NOMO-1 (cell line): Measurements from ENCODE around the gene ACOXL.

ENCODE experiments used
- DNase-seq, 2 experiments: peaks; one replicate each; lab custom pipeline; 2025; ENCODE audit not compliant: unreplicated experiment in 2 of 2; lab: John Stamatoyannopoulos, UW

The ACOXL gene

DNA sequence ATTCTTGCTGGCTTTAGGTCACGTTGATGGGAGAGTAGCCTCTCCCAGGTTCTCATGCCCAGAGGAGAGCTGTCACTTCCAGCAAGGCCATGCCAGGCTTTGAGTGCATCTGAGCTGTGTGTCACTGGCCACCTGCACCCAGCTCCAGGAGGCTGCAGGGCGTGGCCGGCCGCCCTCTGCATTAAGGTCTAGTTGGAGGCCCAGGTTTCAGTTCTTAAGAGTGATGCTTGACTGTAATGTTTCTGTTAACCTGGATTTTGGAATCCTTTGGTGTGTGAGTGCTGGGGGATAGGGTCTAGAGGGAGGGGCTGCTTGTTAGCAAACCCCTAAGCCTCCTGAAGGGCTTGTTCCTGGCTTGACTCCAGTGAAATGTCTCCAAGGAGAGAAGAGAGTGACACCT lies 140.1 kb downstream of the ACOXL start:
- no peak for DNase-seq

DNA sequence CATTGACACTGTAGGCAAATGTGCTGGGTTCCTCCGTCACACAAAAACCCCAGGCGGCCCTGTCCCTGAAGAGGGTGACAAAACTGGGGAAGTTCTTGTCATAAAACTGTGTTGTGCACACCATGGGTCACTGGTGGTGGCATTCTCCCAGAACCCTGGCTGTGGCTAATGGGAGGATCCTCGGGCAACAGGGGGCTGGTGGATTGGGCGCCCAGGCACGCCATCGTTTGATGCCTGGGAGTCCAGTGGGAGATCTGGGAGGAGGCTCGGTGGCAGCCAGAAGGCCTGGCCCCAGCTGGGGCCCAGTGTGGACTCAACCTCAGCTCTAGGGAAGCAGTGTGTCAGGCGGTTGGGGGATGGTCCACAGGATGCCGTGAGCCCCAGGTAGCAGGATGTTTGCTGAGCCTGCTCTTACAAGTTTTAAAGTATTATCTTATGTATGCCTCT lies 140.7 kb downstream of the ACOXL start:
- DNase-seq, result no peak

DNA sequence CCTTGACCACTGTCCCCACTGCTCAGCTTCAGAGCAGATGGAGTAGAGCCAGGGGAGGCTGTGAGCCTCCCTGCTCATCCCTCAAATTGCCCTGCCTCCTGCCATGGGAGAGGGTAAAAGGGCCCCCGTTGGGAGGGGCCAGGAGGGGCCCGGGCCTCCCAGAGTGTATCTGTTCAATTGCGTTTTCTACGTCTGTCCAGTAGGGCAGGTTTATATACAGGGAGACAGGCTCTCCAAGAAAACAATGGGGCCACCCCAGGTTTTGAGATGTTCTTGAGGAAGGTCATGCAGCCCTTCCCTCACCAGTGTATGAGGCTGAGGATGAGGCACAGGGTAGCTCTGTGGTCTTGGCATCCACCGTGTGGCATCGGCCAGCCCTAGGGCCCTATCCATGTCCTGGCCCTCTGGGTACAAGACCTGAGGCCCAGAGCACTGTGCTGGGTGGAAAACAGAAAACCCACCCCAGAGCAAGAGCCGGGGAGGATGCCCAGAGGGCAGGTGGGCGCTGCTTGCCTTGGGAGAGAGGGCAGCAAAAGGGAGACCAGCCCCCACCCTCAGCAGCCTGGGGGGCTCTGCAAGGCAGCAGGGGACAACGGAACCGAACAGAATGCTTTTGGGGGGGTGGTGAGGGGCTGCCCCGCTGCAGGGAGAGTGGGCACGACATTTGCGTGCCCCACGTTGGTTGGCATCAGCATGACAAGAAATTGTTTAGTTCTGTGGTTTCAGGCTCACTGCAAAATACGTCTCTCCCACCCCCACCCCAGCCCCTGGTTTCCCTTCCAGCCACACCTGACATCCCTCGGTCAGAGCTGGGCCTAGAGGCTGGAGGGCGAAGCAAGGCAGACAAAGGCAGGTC lies 141.5 kb downstream of the ACOXL start:
- no peak for DNase-seq

DNA sequence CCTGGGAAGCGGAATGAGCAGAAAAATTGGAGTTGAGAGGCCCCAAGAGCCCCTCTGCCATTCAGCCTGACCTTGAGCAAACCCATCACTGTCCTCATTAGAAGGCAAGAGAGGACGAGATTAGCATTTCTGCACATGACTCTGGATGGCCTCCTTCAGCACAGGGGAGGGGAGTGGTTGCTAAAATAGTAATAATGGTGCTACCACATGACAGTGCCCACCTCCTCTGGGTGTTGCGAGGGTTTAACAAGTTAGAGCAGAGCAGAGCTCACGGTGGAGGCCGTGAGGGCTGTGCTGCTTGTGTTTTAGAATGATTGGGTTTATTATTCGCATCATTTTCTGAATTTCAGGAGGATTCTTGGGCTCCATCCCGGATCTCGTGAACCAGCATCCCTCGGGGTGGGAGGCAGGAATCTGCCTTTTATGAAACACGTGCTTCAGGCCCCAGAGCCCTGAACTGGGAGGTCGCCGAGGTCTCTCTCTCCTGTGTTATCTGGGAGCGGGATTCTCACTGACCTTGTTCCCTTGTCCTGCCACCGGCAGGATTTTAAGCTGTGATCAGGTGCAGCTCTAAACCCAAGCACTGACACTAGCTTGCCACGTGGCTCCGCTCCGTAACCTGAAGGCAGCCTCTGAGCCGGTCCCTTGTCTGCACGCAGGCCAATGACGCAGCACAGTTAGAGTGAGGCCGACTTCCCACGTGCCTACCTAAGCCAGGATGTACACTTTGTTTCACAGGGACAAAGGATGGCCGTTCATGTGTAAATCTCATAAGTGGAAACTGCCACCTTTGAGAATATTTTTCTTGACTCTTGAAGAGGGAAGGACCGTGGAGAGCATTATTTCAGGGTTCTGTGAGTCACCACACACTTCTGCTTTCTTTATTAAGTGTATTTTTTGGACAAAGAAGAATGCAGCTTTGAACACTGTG lies 142.3 kb downstream of the ACOXL start:
- peak; percentile 70 to 92 for DNase-seq

DNA sequence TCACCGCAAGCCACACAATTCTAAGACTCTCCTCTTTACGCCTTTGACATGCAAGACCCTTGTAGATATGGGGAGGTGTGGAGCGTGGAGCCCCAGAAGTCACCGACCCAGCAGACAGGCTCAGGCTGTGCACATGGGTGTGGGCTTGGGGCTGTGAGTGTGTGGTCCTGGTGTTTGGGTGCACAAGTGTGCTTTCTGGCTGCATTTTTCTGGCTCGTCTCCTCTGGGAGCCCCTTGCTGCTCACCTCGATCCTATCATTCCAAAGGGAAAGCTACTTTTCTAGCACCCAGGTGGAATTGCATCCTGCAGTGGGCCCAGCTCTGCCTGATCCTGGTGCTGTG lies 143.0 kb downstream of the ACOXL start:
- no peak for DNase-seq

DNA sequence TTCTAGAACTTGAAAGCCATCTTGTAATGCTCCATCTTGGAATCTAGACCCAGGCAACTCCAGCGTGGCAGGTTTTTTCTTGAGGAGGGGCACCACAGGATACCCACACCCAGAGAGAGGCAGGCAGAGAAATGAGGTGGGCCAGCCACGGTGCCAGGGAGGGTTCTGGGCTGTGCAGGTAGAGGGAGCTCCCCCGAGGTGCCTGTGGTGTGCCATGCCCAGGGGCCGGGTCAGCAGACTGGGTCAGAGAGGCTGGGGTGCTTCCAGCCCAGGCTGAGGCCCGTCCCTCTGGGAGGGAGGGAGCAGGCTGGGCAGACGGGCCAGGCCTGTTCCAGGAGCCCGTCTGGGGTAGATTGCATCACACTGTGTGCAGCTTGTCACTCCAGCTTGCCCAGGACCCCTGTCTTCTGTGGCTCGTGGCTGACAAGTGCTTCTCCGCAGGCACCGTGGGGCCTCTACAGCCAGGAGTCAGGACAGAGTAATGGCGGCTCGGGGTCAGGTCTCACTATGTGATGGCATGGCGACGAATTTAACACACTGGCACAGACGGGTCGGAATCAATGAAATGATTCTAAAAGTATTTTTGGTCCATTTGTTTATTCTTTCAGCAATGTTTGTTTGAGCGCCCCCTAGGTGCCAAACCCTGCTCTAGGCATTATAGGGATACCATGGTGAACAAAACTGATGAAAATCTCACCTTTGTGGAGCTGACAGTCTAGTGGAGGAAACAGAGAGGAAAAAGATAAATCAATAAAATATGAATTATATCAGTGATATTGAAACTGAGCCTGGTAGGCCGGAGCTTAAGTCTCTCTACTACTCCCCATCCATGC lies 144.0 kb downstream of the ACOXL start:
- no peak for DNase-seq

DNA sequence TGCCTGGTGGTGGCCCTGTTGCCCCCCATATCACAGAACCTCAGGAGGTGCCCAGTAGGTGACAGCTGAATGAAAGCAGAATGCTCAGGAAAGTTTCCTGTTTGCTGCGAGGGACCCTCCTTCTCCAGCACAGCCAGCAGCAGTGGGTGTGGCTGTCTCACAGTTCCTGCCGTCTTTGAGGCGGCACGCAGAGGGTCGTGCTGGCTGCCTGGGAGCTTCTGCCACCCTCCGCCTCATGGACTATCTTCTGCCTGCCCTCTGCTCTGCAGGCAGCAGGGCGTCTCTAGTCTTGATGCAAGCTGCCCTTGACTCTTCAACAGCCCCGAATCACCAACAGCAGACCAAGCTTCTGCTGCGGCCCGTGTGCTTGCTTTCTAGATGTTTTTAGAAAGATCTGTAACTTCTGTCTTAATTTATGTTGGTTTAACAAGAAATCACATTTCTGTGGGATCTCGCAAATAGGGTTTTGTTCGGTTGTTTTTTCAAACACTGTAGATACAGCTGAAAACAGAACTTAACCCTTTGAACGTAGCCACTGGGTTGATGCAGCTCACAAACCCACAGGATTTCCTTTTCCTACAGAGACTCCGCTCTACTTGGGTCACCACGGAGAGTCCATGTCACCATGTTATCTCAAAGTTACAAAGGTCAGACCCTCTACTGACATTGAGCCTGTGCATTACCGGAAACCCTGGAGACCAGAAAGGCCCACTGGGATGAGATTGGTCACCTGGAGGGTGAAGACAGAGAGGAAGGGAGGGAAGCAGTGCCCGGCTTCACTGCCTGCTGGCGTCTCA lies 144.9 kb downstream of the ACOXL start:
- DNase-seq, result peak in 1 of 2 experiments; percentile 7

DNA sequence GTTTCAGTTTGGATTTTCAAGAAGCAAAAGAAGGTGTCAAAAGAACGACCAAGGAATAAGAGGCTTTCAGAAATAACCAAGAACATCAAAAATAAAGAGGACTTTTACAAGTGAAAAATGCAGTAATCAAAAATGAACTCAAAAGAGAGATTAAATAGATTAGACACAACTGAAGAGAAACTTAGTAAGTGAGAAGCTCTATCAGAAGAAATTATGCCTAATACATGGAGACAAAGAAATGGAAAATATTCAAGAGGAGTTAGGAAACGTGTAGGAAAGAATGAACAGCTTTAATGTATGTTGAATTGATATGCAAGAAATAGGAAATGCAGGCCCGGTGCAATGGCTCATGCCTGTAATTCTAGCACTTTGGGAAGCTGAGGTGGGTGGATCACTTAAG lies 145.8 kb downstream of the ACOXL start:
- no peak for DNase-seq

DNA sequence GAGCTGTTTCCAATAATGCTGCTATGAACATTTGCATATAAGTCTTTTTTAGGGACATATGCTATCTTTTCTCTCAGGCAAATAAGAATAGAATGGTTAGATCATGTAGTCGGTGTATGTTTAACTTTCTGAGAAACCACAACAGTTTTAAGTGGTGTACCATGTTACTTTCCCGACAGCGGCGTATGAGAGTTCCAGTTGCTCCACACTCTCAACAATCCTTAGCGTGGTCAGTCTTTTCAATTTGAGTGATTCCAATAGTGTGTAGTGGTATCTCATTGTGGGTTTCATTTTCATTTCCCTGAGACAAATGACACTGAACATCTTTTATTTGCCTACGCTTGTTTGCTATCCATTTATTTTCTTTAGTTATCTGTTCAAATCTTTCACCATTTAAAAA lies 149.5 kb downstream of the ACOXL start:
- no peak for DNase-seq

DNA sequence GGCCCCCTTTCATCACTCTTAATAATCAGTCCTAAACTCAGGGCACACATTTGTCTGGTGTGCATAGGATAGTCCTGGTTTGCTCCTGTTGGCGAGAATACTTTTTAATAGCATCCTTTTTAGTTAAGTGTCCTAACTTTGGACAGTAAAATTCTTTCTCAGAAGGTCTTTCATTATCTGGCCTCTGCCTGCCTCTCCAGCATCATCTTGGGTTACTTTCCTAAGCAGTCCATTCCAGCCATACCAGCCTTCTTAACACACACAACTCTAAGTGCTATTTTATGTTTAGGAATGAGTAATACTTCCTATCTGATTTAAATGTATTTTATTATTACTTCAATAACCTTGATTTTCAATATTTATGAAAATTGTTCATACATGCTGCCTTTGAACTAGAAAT lies 151.0 kb downstream of the ACOXL start:
- DNase-seq, result no peak

DNA sequence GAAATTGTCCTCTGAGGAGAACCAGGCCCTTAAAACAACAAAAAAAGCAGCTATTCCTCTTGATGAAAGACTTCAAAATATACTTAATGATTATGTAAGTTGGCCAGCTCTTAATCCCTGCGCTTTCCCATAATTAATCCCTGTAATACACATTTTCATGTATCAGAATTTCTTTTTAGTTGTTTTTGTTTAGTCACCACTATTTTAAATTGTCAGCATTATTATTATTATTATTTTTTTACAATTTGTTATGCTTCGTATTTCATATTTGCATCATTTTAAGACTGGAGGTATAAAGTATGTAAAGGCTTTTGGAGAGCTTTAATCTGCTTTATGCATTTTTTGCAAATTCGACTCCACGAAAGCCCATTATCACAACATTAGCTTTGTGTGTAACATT lies 152.9 kb downstream of the ACOXL start:
- no peak for DNase-seq

DNA sequence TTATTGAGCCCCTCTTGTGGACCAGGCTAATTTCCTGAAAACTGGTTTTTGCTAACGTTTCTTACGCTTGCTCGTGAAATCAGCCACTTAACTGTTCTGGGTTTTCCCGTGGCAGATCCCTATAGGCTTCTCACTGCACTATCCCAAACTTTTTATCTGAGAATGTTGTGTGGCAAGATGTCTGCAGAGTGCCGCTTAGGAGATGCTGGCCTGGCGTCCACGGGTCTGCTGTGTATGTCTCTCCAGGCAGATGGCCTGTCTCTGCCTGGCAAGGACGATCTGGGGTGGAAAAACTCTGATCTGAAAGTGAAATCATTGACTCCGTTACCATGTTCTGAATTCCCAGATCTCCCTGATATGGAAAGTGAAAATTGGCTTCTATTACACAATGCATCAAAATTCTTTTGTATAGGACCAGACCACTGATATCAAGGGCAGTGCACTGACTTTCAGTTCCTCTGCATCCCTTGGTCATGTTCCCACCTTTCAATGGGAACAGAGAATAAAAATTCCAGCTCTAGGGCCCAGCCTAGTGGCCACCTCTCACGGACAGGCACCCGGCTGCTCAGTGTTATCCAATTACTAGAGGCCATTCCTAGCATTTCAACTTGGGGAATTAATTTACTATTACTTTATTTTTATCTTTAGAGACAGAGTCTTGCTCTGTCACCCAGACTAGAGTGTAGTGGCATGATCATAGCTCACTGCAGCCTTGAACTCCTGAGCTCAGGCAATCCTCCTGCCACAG lies 154.6 kb downstream of the ACOXL start:
- no peak for DNase-seq

DNA sequence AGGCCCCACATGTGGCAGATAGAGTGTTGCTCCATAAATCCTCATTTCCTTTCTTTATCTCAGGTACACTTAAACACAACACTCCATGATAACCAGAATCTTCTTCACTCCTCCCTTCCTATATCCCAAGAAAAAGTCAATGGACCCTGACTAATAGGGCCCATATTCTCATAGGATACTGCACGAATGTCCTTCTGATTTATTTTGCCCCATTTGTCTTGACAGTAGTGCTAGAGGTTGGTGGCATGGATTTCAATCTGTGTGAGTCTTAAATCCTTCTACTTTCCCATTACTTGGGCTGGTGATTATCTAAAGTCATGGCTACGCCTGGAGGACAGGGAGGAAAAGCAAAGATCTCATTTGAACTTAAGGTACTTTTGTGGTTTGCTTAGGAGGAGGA lies 156.0 kb downstream of the ACOXL start:
- DNase-seq, result no peak

DNA sequence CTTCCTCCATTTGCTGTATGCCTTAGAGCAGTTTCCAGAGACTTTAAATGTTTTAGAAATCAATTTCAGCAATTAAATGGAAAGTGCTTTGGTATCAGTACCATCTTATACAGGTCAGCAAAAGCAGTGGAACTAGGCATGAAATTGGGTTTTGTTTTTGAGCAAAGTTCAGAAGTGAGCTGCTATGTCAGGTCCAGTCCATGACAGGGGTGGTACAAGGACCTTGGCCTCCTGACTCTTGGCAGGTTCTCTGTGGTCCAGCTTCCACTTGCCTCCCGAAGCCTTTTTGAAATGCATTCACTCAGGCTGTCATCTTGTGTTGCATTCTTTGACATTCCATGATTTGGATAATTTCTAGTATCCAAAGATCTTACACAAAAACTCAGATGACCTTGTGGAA lies 159.3 kb downstream of the ACOXL start:
- no peak for DNase-seq

DNA sequence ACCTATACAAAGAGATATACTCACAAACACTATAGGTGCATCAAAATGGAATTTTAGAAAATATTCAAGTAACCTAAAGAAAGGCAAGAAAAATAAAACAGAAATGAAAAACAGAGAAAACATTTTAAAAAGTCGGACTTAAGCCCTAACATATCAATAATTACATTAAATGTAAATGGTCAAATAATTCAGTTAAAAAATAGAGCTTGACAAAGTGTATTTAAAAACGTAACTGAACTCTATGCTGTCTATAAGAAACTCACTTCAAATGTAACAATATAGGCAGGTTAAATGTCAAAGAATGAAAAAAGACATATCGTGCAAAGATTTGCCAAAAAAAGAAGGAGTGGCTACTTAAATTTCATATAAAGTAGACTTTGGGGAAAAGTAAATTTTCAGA lies 163.9 kb downstream of the ACOXL start:
- DNase-seq, result no peak

DNA sequence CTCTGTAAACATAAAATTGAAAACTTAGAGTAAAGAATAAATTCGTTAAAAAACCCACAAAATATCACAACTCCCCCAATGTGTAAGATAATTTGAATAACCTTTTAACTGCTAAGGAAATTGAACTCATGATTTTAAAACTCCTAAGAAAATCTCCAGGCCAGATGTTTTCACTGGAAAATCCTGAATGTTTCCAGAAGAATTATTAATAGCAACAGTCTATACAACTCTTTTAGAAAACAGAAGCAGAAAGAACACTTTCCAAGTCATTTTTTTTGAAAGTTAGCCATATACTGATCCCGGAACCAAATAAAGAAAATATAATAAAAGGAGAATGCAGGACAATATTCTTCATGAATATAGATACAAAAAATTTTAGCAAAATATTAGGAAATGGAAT lies 165.6 kb downstream of the ACOXL start:
- no peak for DNase-seq

DNA sequence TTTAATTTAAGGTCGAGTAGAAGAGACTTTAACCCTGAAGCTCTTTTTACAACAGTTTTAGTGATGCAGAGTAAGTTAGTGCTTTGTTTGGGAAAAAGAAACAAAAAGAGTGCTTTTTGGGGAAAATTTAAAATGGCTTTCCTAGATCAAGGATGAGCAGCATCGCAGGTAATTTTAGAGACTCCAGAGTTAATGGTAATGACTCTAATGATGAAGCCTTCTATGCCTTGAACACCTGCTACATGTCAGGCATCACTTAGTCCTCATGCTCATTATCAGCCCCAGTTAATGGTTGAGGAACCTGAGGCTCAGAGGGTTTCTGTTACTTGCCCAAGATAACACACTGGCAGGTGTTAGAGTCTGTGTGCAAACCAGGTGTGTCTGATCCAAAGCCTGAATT lies 167.8 kb downstream of the ACOXL start:
- no peak for DNase-seq

DNA sequence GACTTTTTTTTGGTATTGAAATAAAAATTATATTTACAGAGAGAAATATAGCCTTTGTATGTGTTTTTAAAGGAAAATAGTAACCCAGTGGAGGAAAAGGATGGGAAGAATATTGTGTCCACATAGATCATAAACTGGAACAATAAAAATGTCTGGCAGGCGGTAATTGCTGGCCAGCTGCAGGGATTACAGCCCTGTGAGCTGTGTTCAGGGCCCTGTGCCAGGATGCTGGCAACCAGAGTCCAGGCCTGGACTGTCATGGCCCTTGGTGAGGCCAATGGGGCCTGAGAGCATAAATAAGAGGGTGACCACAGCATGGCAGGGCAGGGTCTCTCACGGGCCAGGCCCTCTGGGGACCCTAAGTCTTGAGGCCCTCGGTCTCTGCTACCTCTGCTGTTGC lies 171.2 kb downstream of the ACOXL start:
- DNase-seq, result no peak

DNA sequence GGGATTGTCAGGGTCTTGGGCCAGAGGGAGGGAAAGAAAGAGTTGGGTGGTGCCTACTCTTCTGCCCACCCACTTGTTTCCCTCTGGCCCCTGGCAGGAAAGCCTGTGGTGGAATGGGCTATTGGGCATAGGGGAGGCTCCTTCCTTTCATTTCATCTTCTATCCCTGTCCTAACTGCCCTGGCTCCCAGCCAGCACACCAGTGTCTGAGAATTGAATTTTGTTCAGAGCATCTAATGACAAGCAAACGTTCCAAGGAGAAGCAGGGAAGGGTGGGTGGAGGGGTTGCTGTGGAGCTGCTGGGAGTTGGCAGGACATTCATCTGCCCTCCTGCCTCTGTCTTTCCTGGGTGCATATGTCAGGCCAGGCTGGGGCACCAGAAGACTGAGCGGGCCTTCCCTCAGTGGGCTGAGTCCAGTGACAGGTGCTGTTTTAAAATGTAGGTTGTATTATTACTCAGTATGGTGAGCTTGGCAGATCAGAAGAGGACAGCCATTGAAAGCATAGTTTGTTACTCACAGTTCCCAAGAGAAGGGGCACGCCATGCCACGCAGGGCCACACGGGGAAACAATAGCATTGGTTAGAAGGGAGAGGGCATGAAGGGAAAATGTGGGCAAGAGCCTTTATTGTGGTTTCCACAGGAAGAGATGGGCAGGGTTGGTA lies 171.9 kb downstream of the ACOXL start:
- no peak for DNase-seq
